Stomach (tissue), 9 donors: Measurements from ENCODE around the gene STK4. TPM values are rescaled to one million over a fixed set of nuclear protein-coding genes. Genes with fewer than 3 reads are reported as not detected.

Source experiments
- DNase-seq, 2 donors: peaks; one replicate each; pipeline versions ENCODE4 v3.0.0 to v3.0.0-alpha.2; 2013 to 2019
- H3K27ac ChIP-seq, 5 donors: fragments of 200-600 bp in 4 of 5; sonication (generic) in 4 of 5; one replicate each; pipeline ENCODE4 v1.5.1; 2013 to 2019; ENCODE audit warnings: mild to moderate bottlenecking in 1 of 5, moderate library complexity in 1 of 5
- H3K27me3 ChIP-seq, 3 donors: fragments of 200-600 bp; sonication (generic); one replicate each; pipeline ENCODE4 v1.5.1; 2017 to 2019; ENCODE audit warnings: mixed run types in 1 of 3
- H3K36me3 ChIP-seq, 4 donors: fragments of 200-600 bp; sonication (generic); 1 replicate in 3 of 4; 2 replicates in 1 of 4; pipeline ENCODE4 v1.5.1; 2016 to 2019
- H3K4me1 ChIP-seq, 4 donors: fragments of 200-600 bp; sonication (generic); one replicate each; pipeline ENCODE4 v1.5.1; 2016 to 2019
- H3K4me3 ChIP-seq, 4 donors: fragments of 200-600 bp; sonication (generic) in 3 of 4; one replicate each; pipeline ENCODE4 v1.5.1; 2016 to 2019; ENCODE audit warnings: mild to moderate bottlenecking in 1 of 4
- H3K9me3 ChIP-seq, 4 donors: fragments of 200-600 bp; sonication (generic); one replicate each; pipeline ENCODE4 v1.5.1; 2016 to 2019
- CTCF ChIP-seq, 7 experiments: fragments of 450-650 bp in 4 of 7; fragments of 200-600 bp in 3 of 7; sonication (generic) in 3 of 7; IDR thresholded peaks; one replicate each; pipeline ENCODE4 v1.5.1; 2016 to 2019; ENCODE audit warnings: antibody characterized with exemption in 7 of 7, control low read depth in 2 of 7, mild to moderate bottlenecking in 1 of 7
- EP300 ChIP-seq: sonication (generic); formaldehyde crosslinking; IDR thresholded peaks from one replicate; pipeline ENCODE4 v1.6.1; 2017; ENCODE audit warnings: antibody characterized with exemption
- POLR2A ChIP-seq, 4 donors: fragments of 450-650 bp; IDR thresholded peaks; one replicate each; pipeline ENCODE4 v1.6.1; 2016; ENCODE audit warnings: antibody characterized with exemption in 4 of 4, control low read depth in 2 of 4, mild to moderate bottlenecking in 1 of 4, moderate library complexity in 1 of 4
- POLR2AphosphoS5 ChIP-seq, 3 donors: sonication (generic); formaldehyde crosslinking; IDR thresholded peaks; one replicate each; pipeline ENCODE4 v1.6.1; 2016; ENCODE audit warnings: antibody characterized with exemption in 3 of 3
- WGBS, 5 donors: extraction: QIAGEN DNeasy Blood & Tissue Kit in 3 of 5; methylation state at CpG; one replicate each; pipeline versions ENCODE4 v1.1.5 to v1.1.7; 2013 to 2018; 5-methylcytosine and 5-hydroxymethylcytosine counted together
- intact Hi-C: fragments of 100-400 bp; cut with DNase I; formaldehyde crosslinking; loops from one replicate; pipeline ENCODE4 v1.15.1; 2023; ENCODE audit warnings: low total_unique reads
- polyA plus RNA-seq, 3 donors: library from polyadenylated mRNA; stranded (reverse); fragments of 200-250 nt; gene quantifications; one replicate each; pipeline ENCODE4 v1.2.3, GENCODE V29; 2013
- total RNA-seq, 5 donors: library from RNA; depleted of rRNA; stranded (reverse); fragments of >200 nt; gene quantifications; one replicate each; pipeline versions ENCODE4 v1.1.0 to v1.2.3, GENCODE V29; 2014 to 2016
- donor health status: healthy with polysubstance abuse.
- donor health status: Bipolar disorder and iron deficiency.
- donor health status: healthy.

The STK4 gene
- total and polyA plus RNA-seq, 8 donors = 4.8 to 49.6 (median 19.3) TPM

- no peak for DNase-seq
- Histone ChIP-seq H3K4me1 (no peaks in the 10 kb centered on the region), H3K27ac (no peak overlapping the region), H3K27me3 (no peaks in the 10 kb centered on the region), H3K36me3 (peaks cover 11 to 82% (median 71%) of the 10 kb centered on the region in 4 donors), H3K4me3 (no peak overlapping the region), H3K9me3 (no peaks in the 10 kb centered on the region)
- intact Hi-C loops = no loop called here
- whole genome bisulfite sequencing, 5 donors = 85 to 90% (median 87%) methylated on average over 6 of the region's 6 CpGs
- TF ChIP-seq POLR2AphosphoS5 (IDR thresholded peaks at IDR 0.05) = no peak
- no peak for TF ChIP-seq EP300
- TF ChIP-seq POLR2A (IDR thresholded peaks at IDR 0.05) = no peak
- no peak for TF ChIP-seq CTCF (IDR thresholded peaks at IDR 0.05)
Measured at GRCh38 chr20:45028424-45029136, 62.3 kb downstream of the STK4 start.

- no peaks in the 10 kb centered on the region for H3K4me1 ChIP-seq
- intact Hi-C loops = no loop called here
- DNase-seq = no peak
- 93 to 97% (median 96%) methylated on average over 3 of the region's 3 CpGs for WGBS, 5 donors
- no peaks in the 10 kb centered on the region for H3K27me3 ChIP-seq
- no peak for TF ChIP-seq POLR2AphosphoS5 (IDR thresholded peaks at IDR 0.05)
- TF ChIP-seq EP300 = no peak
- TF ChIP-seq POLR2A (IDR thresholded peaks at IDR 0.05) = no peak
- TF ChIP-seq CTCF (IDR thresholded peaks at IDR 0.05) = no peak
- no peak overlapping the region for H3K4me3 ChIP-seq
- H3K27ac ChIP-seq = no peak overlapping the region
- peaks cover 11 to 69% (median 59%) of the 10 kb centered on the region in 4 donors for H3K36me3 ChIP-seq
- H3K9me3 ChIP-seq = no peaks in the 10 kb centered on the region
Measured at GRCh38 chr20:45029884-45030283, 63.6 kb downstream of the STK4 start.

- DNase-seq = no peak
- Histone ChIP-seq H3K27ac (no peak overlapping the region), H3K4me1 (peaks cover 3 to 14% (median 7%) of the 10 kb centered on the region in 4 donors), H3K27me3 (no peaks in the 10 kb centered on the region), H3K9me3 (no peaks in the 10 kb centered on the region), H3K36me3 (peaks cover 0 to 45% (median 36%) of the 10 kb centered on the region in 4 donors), H3K4me3 (no peak overlapping the region)
- TF ChIP-seq CTCF (IDR thresholded peaks at IDR 0.05) (no peak), POLR2A (IDR thresholded peaks at IDR 0.05) (no peak), POLR2AphosphoS5 (IDR thresholded peaks at IDR 0.05) (no peak), EP300 (no peak)
- WGBS, 5 donors = 75 to 92% (median 81%) methylated on average over 2 of the region's 2 CpGs
- intact Hi-C loops = no loop called here
Measured at GRCh38 chr20:45032276-45032675, 66.0 kb downstream of the STK4 start.

DNA sequence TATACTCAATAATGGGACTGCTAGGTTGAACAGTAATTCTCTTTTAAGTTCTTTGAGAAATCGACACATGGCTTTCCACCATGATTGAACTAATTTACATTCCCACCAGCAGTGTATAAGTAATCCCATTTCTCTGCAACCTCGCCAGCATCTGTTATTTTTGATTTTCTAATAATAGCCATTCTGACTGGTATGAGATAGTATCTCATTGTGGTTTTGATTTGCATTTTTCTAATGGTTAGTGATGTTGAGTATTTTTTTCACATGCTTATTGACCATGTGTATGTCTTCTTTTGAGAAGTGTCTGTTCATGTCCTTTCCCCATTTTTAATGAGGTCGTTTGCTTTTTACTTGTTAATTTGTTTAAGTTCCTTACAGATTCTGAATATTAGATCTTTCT, 66.5 kb downstream of the STK4 start:
- no peak overlapping the region for H3K4me3 ChIP-seq
- no peaks in the 10 kb centered on the region for H3K27me3 ChIP-seq
- no peak overlapping the region for H3K27ac ChIP-seq
- no peak for TF ChIP-seq POLR2A (IDR thresholded peaks at IDR 0.05)
- TF ChIP-seq POLR2AphosphoS5 (IDR thresholded peaks at IDR 0.05) = no peak
- TF ChIP-seq CTCF (IDR thresholded peaks at IDR 0.05) = no peak
- no peak for TF ChIP-seq EP300
- WGBS, 5 donors = 87 to 94% (median 89%) methylated on average over 3 of the region's 3 CpGs
- intact Hi-C loops = no loop called here
- H3K9me3 ChIP-seq = no peaks in the 10 kb centered on the region
- peaks cover 3 to 19% (median 12%) of the 10 kb centered on the region in 4 donors for H3K4me1 ChIP-seq
- DNase-seq = no peak
- H3K36me3 ChIP-seq = peaks cover 0 to 40% (median 33%) of the 10 kb centered on the region in 4 donors
